Epithelial cell of esophagus (primary cell): ENCODE data around the gene PMEL.
"Not testable (repeated sequence)": the region's sequence is repeated elsewhere in the genome, so short reads cannot be mapped to it uniquely, and the experiment has no call there.

Experiments
- DNase-seq: peaks from one replicate; pipeline ENCODE4 v3.0.0; 2010; ENCODE audit warnings: low read depth
- H3K4me3 ChIP-seq: 2 replicates; pipeline ENCODE4 v1.5.1; 2011; ENCODE audit warnings: mild to moderate bottlenecking, low read length, control low read depth
- TF ChIP-seq, protein P1 (sequence below): IDR thresholded peaks from 2 replicates; pipeline ENCODE4 v1.5.1; 2011; ENCODE audit warnings: low read depth, mild to moderate bottlenecking, low read length, control low read depth, inconsistent platforms; ENCODE audit not compliant: insufficient read depth; ENCODE audit errors: missing control alignments

The PMEL gene

GRCh38 chr12:55927588-55928502, 38.0 kb downstream of the PMEL start, which contains the start of gene PYM1:
PYM1 (minus strand) TSS chr12:55927894; CDS start chr12:55927761, 133 bp downstream.
- peak within 1 kb of the TSS; percentile 67 for H3K4me3 ChIP-seq
- TF ChIP-seq, protein P1, sequence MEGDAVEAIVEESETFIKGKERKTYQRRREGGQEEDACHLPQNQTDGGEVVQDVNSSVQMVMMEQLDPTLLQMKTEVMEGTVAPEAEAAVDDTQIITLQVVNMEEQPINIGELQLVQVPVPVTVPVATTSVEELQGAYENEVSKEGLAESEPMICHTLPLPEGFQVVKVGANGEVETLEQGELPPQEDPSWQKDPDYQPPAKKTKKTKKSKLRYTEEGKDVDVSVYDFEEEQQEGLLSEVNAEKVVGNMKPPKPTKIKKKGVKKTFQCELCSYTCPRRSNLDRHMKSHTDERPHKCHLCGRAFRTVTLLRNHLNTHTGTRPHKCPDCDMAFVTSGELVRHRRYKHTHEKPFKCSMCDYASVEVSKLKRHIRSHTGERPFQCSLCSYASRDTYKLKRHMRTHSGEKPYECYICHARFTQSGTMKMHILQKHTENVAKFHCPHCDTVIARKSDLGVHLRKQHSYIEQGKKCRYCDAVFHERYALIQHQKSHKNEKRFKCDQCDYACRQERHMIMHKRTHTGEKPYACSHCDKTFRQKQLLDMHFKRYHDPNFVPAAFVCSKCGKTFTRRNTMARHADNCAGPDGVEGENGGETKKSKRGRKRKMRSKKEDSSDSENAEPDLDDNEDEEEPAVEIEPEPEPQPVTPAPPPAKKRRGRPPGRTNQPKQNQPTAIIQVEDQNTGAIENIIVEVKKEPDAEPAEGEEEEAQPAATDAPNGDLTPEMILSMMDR = no peak
- DNase-seq = peak; percentile 90

DNA sequence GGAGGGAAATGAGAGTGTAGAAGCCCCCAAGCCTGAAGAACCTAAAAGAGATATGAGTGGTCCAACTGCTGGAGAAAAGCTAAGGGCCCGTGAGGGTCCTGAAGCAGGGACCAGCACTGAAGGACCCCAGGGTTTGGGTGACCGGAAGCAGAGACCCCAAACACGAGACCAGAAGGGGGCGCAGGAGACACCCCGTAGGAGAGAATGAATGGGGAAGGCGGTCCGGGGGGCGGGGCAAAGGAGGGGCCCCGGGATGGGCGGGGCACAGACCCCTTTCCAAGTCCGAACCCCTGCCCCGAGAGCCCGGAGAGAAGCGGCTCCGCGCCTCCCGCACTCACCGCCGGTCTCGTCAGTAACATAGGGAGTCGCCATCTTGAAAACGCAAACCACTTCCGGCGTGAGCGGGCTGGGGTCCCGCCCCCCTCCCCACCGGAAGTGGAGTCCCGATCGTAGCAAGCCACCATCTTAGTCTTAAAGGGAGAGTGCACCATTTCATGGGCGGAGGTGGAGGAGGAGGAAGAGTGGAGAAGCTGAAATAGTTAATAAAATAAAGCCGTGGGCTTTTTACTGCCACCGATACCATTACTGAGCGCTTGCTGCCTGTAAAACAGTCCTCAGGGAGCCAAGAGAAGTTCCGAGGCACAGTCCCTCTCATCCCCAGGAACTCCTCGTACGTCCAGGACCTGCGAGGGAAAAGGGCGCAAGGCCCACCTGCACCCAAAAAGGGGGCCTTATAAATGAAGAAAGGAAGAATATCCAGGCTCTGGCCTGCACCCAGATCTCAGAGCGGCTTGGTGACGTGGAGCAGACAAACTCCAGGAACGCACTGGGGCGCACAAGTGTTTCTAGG, 38.9 kb downstream of the PMEL start:
- TF ChIP-seq, protein P1 = peak; percentile 66
- DNase-seq = peak; percentile 92
- H3K4me3 ChIP-seq = peak overlapping the region; percentile 67

- peak overlapping the region; percentile 67 for H3K4me3 ChIP-seq
- DNase-seq = no peak
- TF ChIP-seq, protein P1 = no peak
Observed at GRCh38 chr12:55925870-55926737, 39.7 kb downstream of the PMEL start.

DNA sequence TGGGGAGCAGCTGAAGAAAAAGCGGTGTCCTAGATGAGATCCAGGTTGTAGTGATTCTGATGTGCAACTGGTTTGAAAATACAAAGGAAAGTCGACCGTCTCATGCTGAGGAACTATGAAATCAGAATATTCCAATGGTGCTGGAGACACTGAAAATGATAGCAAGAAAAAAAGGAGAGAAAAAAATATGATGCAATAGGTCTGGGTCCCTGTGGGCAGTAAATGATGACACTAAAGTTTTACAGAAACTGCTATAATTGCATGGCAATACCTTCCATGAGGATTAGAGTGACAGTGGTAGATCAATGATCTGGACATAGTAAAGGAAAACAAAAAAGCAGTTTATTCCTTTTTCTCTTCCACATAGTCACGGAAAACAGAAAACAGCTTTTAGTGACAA, 40.5 kb downstream of the PMEL start:
- no peak overlapping the region for H3K4me3 ChIP-seq

DNA sequence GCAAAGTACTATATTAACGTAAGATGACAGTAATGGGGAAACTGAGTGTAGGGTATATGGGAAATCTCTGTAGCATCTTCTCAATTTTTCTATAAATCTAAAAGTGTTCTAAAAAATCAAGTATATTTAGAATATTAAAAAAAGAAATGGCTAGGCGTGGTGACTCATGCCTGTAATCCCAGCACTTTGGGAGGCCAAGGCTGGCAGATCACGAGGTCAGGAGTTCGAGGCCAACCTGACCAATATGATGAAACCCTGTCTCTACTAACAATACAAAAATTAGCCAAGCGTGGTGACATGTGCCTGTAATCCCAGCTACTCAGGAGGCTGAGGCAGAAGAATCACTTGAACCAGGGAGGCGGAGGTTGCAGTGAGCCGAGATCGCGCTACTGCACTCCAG, 42.2 kb downstream of the PMEL start:
- not testable (repeated sequence) for DNase-seq, H3K4me3 ChIP-seq

More for the DNA sequence above, 40.5 kb downstream of the PMEL start:
- TF ChIP-seq, protein P1 = no peak
- no peak for DNase-seq

GRCh38 chr12:55922126-55922525, 43.7 kb downstream of the PMEL start:
- DNase-seq = no peak

DNA sequence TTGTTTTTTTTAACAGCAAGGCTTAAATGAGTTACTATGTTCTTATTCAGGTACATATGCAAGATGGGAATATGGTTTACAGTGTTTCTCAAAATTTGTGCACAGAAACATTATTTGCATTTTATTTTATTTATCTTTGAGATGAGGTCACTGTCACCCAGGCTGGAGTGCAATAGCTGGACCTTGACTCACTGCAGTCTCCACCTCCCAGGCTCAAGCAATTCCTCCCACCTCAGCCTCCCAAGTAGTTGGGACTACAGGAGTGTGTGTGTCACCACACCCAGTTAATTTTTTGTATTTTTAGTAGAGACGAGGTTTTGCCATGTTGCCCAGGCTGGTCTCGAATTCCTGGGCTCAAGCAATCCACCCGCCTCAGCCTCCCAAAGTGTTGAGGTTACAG, 46.8 kb downstream of the PMEL start:
- not testable (repeated sequence) for H3K4me3 ChIP-seq, DNase-seq

More at GRCh38 chr12:55922126-55922525, 43.7 kb downstream of the PMEL start:
- no peak overlapping the region for H3K4me3 ChIP-seq
- TF ChIP-seq, protein P1 = no peak
